NCI-H524 (cell line): ENCODE measurements around the gene TRANK1.
"Not testable (repeated sequence)": the region's sequence is repeated elsewhere in the genome, so short reads cannot be mapped to it uniquely, and the experiment has no call there.

ENCODE experiments used
- DNase-seq, 2 experiments: peaks; one replicate each; lab custom pipeline; 2025; lab: John Stamatoyannopoulos, UW

TRANK1 gene

DNA sequence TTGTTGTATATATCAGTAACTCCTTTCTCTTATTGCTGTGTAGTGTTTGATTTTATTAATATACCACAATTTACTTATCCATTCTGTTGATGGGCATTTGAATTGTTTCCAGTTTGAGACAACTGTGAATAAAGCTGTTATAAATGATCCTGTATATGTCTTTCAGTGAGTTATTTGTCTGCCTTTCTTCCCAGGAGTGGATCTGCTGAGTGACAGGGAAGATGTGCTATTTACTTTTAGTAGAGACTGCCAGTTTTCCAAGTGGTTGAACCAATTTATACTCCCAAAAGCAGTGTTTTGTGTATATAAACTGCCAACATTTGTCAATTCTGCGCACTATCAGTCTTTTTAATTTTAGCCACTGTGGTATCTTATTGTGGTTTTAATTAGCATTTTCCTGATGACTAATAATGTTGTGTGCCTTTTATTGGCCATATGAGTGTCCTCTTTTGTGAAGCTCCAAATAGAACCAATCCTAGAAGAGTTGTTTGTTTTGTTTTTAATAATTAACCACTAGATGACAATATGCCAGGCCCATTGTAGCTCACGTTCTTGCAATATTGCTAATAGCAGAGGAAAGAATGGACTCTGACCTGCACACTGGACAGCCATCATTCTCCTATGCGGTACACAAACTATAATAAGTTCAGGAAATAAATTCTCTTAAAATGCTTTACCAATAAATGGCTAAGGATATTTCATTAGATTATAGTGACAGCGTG is 25.3 kb downstream of the TRANK1 start:
- no peak for DNase-seq

- no peak for DNase-seq
Measured at GRCh38 chr3:36918050-36918449, 26.8 kb downstream of the TRANK1 start.

DNA sequence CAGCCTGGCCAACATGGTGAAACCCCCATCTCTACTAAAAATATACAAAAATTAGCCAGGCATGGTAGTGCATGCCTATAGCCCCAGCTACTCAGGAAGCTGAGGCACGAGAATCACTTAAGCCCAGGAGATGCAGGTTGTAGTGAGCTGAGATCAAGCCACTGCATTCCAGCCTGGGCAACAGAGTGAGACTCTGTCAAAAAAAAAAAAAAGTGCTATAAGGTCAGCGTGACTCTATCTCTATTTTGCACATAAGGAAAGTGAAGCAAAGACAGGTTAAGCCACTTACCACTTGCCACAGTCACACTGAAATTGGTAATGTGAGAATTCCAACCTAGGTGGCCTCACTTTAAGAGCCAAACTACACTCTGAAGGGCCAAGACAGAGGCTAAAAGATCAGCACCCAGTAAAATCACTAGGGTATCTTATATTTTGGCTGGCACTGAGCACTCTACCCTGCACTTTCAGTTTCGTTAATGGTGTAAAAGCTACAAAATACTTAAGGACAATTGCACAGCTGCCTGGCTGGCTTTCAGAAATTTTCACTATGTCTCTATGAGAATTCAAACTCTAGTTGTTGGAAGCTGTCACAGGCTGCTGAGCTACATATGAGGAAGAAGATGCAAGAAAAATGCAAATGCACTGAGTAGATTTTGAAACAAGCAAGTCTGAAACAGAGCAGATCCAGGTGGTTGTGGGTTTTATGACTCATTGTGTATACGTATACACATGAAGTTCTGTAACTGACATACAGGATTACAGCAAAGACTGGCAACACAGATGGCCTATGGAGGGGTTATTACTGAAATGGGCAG is 32.7 kb downstream of the TRANK1 start:
- DNase-seq = peak in 1 of 2 experiments; percentile 36

- DNase-seq = no peak
Measured at GRCh38 chr3:36909666-36910065, 35.2 kb downstream of the TRANK1 start.

DNA sequence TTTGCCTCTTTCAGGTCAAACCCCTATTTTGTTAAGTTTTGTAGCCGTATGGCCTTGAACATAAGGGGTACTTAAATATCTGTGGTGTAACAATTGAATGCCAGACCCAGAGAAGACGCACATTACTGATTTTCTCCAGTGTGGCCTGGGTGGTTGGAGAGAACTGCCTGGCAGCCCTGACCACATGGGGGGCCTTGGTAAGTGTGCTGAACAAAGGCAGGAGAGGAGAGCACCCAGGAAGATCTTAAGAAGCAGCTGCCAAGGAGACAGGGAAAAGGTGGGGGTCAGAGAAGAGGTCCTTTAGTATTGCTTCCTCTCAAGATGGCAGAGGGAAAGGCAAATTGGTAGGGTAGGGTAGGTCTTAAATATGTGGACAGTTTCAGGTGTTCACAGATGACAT is 35.7 kb downstream of the TRANK1 start:
- DNase-seq = no peak

DNA sequence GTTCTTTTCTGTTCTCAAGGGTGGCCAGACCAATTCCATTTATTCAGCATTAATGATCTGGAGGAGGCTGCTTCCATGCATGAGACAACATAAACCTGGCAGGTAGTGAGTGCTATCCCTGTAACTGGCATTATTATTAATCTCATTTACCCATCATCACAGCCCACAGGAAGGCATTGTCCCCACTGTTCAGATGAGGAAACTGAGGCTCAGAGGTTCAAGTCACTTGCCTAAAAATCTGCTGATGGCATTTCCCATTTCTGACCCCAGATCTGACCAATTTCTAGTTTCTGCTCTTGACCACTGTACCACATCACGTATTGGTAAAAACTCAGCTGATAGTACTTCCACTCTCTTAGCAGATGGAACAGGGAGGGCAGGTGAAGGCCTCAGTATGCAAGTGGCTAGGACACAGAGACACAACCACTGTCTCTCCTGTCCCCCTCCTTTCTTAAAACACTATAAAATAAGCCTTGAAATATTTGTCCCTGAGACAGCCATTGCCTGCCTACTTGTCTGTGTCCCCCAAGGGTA is 36.1 kb downstream of the TRANK1 start:
- no peak for DNase-seq

DNA sequence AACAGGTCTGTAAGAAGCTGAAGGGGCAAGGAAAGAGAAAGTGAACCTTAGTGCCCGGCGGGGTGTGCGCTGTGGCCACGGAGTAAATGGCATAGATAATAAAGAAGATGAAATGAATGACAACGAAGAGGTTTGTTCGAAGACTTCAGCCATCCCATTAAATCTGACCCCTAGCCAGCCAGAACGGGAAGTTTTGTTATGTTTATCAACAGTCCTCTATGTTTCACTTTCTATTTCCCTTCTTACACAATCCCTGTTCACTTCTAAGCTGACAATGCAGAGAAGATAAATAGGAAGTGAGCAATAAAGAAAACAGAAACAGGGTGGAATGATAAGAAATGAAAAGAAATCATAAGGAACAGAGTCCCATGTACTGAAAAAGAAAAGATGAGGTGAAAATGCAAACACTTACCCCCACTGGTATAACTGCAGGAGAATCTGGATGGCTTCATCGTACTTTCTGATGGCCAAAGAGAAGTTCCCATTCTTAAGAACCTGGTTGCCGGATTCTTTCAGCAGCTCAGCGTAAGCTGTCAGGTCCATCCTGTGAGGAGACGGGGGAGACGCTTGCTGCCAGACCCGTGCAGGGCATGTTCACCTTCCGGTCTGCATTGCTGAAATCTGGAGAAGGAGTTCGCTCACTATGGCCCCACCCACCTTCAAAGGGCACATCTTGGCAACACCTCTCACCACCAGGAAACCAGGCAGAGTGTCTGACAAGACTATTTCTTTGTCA is 36.8 kb downstream of the TRANK1 start:
- no peak for DNase-seq

DNA sequence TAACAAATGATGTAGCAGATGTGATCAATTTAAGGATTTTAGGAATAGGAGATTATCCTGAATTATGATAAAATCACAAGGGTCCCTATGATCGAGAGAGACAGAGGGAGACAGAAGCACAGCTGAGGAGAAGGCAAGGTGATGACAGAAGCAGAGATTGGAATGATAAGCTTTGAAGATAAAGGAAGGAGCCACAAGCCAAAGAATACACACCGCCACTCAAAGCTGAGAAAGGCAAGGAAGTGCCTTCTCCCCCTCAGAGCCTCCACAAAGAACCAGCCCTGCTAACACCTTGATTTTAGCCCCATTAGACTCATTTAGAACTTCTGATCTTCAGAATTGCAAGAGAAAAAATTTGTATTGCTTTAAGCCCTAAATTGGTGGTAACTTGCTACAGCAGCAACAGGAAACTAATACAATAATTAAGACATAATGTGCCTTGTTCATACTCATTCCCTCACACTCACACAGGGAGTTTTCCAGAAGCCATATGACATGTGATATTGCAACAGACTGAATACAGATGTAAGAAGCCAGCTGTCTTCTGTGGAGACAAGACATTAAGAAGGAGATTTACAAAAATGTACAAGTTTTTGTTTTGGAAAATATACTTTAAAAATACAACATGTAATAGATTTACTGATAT is 38.2 kb downstream of the TRANK1 start:
- DNase-seq = no peak

- DNase-seq = no peak
Measured at GRCh38 chr3:36905545-36905944, 39.3 kb downstream of the TRANK1 start.

DNA sequence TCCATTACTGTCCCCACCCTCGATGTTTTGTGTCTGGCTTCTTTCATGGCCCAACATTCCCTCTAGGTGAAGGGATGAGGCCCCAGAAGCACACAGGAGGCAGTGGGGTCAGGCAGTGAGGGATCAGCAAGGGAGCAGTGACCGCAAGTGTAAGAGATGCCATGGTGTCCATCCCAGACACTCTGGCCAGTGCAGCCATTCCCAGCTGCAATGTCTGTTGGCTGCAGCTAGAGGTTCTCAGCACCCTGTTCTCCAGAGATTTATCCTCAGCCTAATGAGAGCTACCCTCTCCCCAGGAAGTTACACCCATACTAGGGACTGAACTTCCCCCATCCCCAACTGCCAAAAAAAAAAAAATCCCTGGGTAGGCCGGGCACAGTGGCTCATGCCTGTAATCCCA is 40.2 kb downstream of the TRANK1 start:
- no peak for DNase-seq

- not testable (repeated sequence) for DNase-seq
Measured at GRCh38 chr3:36904065-36904464, 40.8 kb downstream of the TRANK1 start.

DNA sequence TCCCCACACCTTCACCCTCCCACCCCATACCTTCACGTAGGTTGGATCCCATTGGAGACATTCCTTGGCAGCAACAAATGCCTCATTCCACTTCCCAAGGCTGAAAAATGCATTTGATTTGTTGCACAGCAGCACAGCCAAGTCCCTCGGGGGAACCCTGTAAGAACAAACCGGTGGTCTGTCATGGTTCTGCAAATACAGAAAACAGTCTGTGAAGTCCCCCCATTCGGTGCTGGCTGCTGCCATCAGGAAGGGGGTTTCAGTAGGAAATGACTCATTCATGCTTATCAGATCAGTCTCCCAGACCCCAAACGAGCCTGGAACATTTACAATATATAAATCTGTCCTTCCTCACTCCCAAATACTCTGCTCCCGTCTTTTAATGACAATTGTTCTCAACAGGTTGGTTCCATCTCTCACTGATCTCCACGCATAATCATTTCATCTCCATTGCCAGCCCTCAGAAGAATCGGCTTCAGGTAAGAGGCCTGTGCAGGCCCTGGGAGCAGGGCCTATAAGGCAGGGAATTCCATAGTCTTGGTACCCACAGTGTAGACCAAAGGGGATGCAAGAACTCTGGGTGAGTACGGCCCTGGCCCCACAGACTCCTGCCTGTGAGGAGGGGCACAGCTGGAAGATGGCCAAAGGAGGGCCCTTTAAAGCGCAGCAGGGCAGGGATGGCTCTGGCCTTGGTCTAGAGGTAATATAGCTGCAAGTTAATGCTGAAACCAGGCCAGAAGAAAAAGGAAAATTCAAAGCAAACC is 41.6 kb downstream of the TRANK1 start:
- DNase-seq = no peak

- no peak for DNase-seq
Measured at GRCh38 chr3:36901588-36901987, 43.3 kb downstream of the TRANK1 start.

GRCh38 chr3:36900474-36901443 is 44.1 kb downstream of the TRANK1 start:
- DNase-seq = no peak

DNA sequence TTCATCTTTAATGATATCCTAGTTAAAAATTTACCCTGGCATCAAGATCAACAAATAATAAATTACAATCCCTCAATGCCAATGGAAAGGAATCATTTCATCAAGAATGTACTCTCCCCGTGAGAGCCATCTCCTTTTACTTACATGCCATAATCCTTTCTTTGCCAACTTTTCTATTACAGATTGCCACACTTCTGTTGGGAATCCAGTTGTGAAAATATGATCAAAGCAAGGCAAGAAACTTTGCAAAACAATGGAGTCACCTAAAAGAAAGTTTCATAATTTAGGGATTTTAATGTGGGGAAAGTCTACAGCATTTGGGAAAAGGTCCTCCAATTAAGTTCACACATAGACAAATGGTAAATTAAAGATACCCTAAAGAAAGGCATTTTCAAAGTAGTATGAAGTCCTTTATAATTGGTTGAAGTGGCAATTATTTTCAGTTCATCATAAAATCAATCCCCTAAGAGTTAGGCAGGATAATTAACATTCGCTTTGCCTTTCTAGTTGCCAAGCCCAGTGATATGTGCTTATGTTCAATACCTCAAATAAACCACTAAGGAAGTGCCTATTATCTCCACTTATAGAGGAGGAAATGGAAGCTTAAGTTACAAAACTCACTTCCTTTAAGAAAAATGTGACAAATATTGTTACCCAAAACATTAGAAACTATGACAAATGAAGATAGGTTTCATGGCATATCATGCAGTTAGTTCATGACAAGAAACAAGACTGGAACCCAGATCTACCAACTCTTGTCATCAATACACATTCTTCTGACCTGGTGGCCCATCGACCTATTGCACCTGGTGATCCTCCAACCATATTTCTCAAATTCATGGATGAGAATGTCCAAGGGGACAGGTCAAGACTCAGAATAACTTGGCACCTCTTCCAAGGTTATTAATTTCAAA is 49.1 kb downstream of the TRANK1 start:
- DNase-seq = no peak

DNA sequence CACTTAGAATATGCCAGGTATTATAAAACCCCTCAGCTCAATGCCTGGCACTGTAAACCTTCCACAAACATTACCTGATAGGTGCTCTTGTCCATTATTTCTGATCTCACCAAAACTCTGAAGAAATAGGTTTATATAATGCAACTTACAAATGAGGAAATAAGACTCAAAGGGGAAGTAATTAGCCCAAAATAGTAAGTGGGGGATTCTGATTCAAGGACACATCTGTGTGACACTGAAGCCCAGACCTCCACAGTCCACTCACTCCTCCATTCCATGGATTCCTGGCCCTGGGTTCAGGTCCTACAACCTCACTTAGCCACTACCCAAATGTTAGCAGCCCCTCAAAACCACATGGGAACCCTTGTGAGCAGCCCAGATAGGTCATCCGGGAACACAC is 49.9 kb downstream of the TRANK1 start:
- DNase-seq = no peak

- DNase-seq = no peak
Measured at GRCh38 chr3:36893826-36894225, 51.0 kb downstream of the TRANK1 start.

GRCh38 chr3:36893137-36893557 is 51.7 kb downstream of the TRANK1 start:
- no peak for DNase-seq
